Measurements from ENCODE around the gene EN1. TPM values are rescaled to one million over a fixed set of nuclear protein-coding genes. Genes with fewer than 3 reads are reported as not detected.

EN1 gene
- total RNA-seq, 1 experiment from 2014 or later, result not detected

- TF ChIP-seq RAD21 (IDR thresholded peaks at IDR 0.05; ENCODE audit: low read depth), result peak; percentile 91
- no peak for TF ChIP-seq SP1 (IDR thresholded peaks at IDR 0.05; ENCODE audit: low read depth)
- no peak for TF ChIP-seq EZH2 (IDR thresholded peaks at IDR 0.05)
These were observed 8.2 kb upstream of the EN1 start (continued) for GRCh38 chr2:118855451-118856279.

- POLR2A ChIA-PET, result no interaction called here
- ATAC-seq, result no peak
- H3K4me2 ChIP-seq (ENCODE audit: low read length), result peak overlapping the region; percentile 87
- TF ChIP-seq ZNF274 (IDR thresholded peaks at IDR 0.05; ENCODE audit: low read depth, low read length) (no peak), CEBPB (IDR thresholded peaks at IDR 0.05; ENCODE audit: low read depth) (no peak), EZH2phosphoT487 (IDR thresholded peaks at IDR 0.05; ENCODE audit: borderline replicate concordance) (no peak), RAD21 (IDR thresholded peaks at IDR 0.05; ENCODE audit: low read depth) (no peak), POLR2A (IDR thresholded peaks at IDR 0.05; ENCODE audit: borderline replicate concordance, extremely low read depth, insufficient read depth, insufficient read length) (no peak), ZFX (IDR thresholded peaks at IDR 0.05) (no peak), SIN3A (IDR thresholded peaks at IDR 0.05; ENCODE audit: low read depth) (no peak), FOSL1 (IDR thresholded peaks at IDR 0.05; ENCODE audit: low read depth) (no peak), CTCF (IDR thresholded peaks at IDR 0.05 in 2 of 3, conservative IDR thresholded peaks at IDR 0.05 in 1 of 3; ENCODE audit: borderline replicate concordance in 1 of 3, insufficient read depth in 1 of 3, low read depth in 2 of 3, low read length in 2 of 3) (no peak), EZH2 (IDR thresholded peaks at IDR 0.05) (no peak), REST (IDR thresholded peaks at IDR 0.05; ENCODE audit: low read depth) (no peak), ELF1 (IDR thresholded peaks at IDR 0.05; ENCODE audit: borderline replicate concordance, low read depth) (no peak)
- TF ChIP-seq, protein P1, sequence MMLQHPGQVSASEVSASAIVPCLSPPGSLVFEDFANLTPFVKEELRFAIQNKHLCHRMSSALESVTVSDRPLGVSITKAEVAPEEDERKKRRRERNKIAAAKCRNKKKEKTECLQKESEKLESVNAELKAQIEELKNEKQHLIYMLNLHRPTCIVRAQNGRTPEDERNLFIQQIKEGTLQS (IDR thresholded peaks at IDR 0.05), result no peak
- TF ChIP-seq, protein P2, sequence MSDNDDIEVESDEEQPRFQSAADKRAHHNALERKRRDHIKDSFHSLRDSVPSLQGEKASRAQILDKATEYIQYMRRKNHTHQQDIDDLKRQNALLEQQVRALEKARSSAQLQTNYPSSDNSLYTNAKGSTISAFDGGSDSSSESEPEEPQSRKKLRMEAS (IDR thresholded peaks at IDR 0.05), result no peak
These were observed 7.3 kb upstream of the EN1 start for GRCh38 chr2:118854507-118855345.

More at GRCh38 chr2:118854507-118855345, 7.3 kb upstream of the EN1 start:
- no peak overlapping the region for H3K27ac ChIP-seq (ENCODE audit: low read depth, low read length)
- H3K9ac ChIP-seq (ENCODE audit: low read length), result no peak overlapping the region
- H3K36me3 ChIP-seq (ENCODE audit: control insufficient read depth in 1 of 2, insufficient read depth in 2 of 2, low read length in 2 of 2), result no peaks in the 10 kb centered on the region
- ChIA-PET RAD21 (ENCODE audit: low non-redundant PET in 1 of 2, low total read pairs in 2 of 2, uncharacterized antibody in 2 of 2, unreplicated experiment in 2 of 2) (interaction anchor here in 1 of 2 experiments (1.4 kb wide), 1 partner anchor 808 kb away, joined by 9 read pairs; no protein-coding TSS in a partner anchor), CTCF (interaction anchor here (0.6 to 2.1 kb wide), 30 partner anchors 9 to 1040 kb away, joined by 3 to 42 read pairs (median 4); partner anchors contain the start of gene DDX18)
- peak overlapping the region in 1 of 2 experiments; percentile 47; a peak in 2 of 4 replicates for H3K4me3 ChIP-seq (replicated peaks in 1 of 2; ENCODE audit: low read depth in 1 of 2, low read length in 2 of 2)
- no peak for DNase-seq (ENCODE audit: low read depth, low spot score)
- peaks cover 0 to 4% of the 10 kb centered on the region in 2 experiments; a peak in 1 of 4 replicates for H3K4me1 ChIP-seq (ENCODE audit: control insufficient read depth in 1 of 2, insufficient read depth in 2 of 2, low read length in 2 of 2)
- H4K20me1 ChIP-seq (ENCODE audit: insufficient read depth), result no peaks in the 10 kb centered on the region
- peak overlapping the region; percentile 17 for H2AFZ ChIP-seq (ENCODE audit: low read depth, low read length, poor library complexity, severe bottlenecking)
- no peaks in the 10 kb centered on the region for H3K27me3 ChIP-seq (ENCODE audit: insufficient read depth, low read length)
- no TSS peak for BruUV-seq (replicated peaks)
- H3K9me3 ChIP-seq (ENCODE audit: control insufficient read depth in 1 of 2, insufficient read depth in 1 of 2, low read depth in 1 of 2, low read length in 2 of 2), result no peaks in the 10 kb centered on the region
- no peaks in the 10 kb centered on the region for H3K79me2 ChIP-seq (ENCODE audit: insufficient read depth, low read length)
- H3K9me2 ChIP-seq (ENCODE audit: insufficient read depth), result no peaks in the 10 kb centered on the region
- intact Hi-C loops (cut with micrococcal nuclease), result loop anchor here (1.0 to 5.0 kb wide), 6 partner anchors 82 to 808 kb away; no protein-coding TSS in a partner anchor
